OCI-LY3 (cell line): ENCODE results near the gene TSPAN9.

Experiments used
- H2AFZ ChIP-seq: fragments of 200-600, 300-600 bp; shearing (Covaris generic); 2 replicates; pipeline ENCODE4 v1.6.0; 2014; ENCODE audit warnings: antibody characterized with exemption, low read depth, low read length
- H3K27ac ChIP-seq: fragments of 200-600, 300-600 bp; sonication (generic); 2 replicates; pipeline ENCODE4 v1.5.1; 2014; ENCODE audit warnings: mild to moderate bottlenecking, low read length, moderate library complexity, mixed read lengths
- H3K27me3 ChIP-seq: fragments of 200-600, 300-600 bp; sonication (generic); 2 replicates; pipeline ENCODE4 v1.6.1; 2014; ENCODE audit warnings: low read depth, low read length, mixed read lengths
- H3K36me3 ChIP-seq: fragments of 200-600, 300-600 bp; sonication (generic); replicated peaks from 2 replicates; pipeline ENCODE3; 2014; ENCODE audit warnings: low read depth, low read length, mixed read lengths
- H3K4me1 ChIP-seq: fragments of 300-600, 200-600 bp; sonication (generic); 2 replicates; pipeline ENCODE4 v1.6.1; 2014; ENCODE audit warnings: low read length, mixed read lengths
- H3K4me2 ChIP-seq: fragments of 200-600, 300-600 bp; sonication (generic); 2 replicates; pipeline ENCODE4 v1.6.1; 2014; ENCODE audit warnings: low read length, mixed read lengths
- H3K4me3 ChIP-seq: fragments of 300-600, 200-600 bp; sonication (generic); 2 replicates; pipeline ENCODE4 v1.5.1; 2014; ENCODE audit warnings: antibody characterized with exemption, mild to moderate bottlenecking, low read length, moderate library complexity
- H3K79me2 ChIP-seq: fragments of 300-600, 200-600 bp; shearing (Covaris generic); 2 replicates; pipeline ENCODE4 v1.6.1; 2014; ENCODE audit warnings: mild to moderate bottlenecking, low read length, mixed read lengths
- H3K9ac ChIP-seq: fragments of 300-600, 200-600 bp; shearing (Covaris generic); 2 replicates; pipeline ENCODE4 v1.6.0; 2014; ENCODE audit warnings: mild to moderate bottlenecking, low read length, moderate library complexity
- H3K9me3 ChIP-seq: fragments of 200-600, 300-600 bp; shearing (Covaris generic); 2 replicates; pipeline ENCODE4 v1.6.1; 2014; ENCODE audit warnings: low read length, mixed read lengths; ENCODE audit not compliant: insufficient read depth
- H4K20me1 ChIP-seq: fragments of 200-600, 300-600 bp; sonication (generic); 2 replicates; pipeline ENCODE4 v1.6.1; 2016; ENCODE audit warnings: low read length, mixed read lengths; ENCODE audit not compliant: insufficient read depth
- CTCF ChIP-seq: fragments of 200-600, 300-600 bp; sonication (generic); IDR thresholded peaks from 2 replicates; pipeline ENCODE4 v1.5.1; 2014; ENCODE audit warnings: antibody characterized with exemption, low read length, low read depth
- EZH2phosphoT487 ChIP-seq: fragments of 200-600 bp; shearing (Covaris generic); IDR thresholded peaks from 2 replicates; pipeline ENCODE4 v1.6.1; 2018; ENCODE audit warnings: antibody characterized with exemption, mixed run types, low read depth

Gene TSPAN9

DNA sequence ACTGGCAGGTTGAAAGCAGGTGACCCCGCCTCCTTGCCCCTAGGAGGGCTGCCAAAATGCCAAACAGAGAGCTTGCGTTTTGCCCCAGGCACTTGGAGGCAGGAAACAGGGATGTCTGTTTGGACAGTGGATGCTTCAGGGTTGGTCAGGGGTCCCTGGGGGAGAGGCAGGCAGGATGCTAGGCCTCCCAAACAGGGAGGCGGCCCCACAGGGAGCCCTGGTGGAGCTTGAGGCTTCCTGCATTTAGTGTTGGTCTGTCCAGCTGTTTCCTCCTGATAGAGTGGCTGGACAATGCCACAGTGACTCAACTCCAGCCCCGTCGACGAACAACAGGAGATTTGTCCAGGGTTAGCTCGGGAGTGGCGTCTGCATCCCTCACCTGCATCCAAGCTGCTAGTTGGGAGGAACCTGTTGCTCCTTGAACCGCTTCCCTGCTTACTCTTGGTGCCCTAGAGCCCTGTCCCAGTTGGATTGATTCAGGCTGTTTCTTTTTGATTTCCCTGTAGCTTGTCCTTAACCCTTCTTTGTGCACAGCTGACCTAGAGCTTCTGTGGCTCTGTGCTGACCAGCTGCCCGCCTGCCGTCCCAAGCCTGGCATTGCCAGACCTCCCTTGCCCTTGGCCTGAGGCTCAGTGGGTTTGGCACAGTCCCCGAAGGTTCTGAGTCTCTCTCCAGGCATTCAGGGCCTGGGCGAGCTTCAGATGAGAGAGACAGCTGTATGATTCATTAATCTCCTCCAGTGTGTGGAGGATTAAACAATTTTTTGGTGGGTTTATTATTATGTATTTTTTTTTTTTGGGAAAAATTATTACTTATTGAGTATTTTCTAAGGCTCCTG, 45.9 kb downstream of the TSPAN9 start:
- TF ChIP-seq EZH2phosphoT487 (no peak), CTCF (no peak)
- Histone ChIP-seq H3K4me3 (no peak overlapping the region), H3K27me3 (peaks cover 51% of the 10 kb centered on the region), H3K36me3 (no peaks in the 10 kb centered on the region), H3K4me2 (no peak overlapping the region), H3K4me1 (no peaks in the 10 kb centered on the region), H3K79me2 (no peaks in the 10 kb centered on the region), H2AFZ (no peak overlapping the region), H4K20me1 (0 out of 2 replicates have a peak, but pooled peaks cover 5% of the 10 kb centered on the region), H3K9me3 (no peaks in the 10 kb centered on the region), H3K9ac (no peak overlapping the region), H3K27ac (no peak overlapping the region)

GRCh38 chr12:3123729-3124128, 46.5 kb downstream of the TSPAN9 start:
- H3K4me2 ChIP-seq, result no peak overlapping the region
- H3K27me3 ChIP-seq, result peaks cover 55% of the 10 kb centered on the region
- no peaks in the 10 kb centered on the region for H3K79me2 ChIP-seq
- H2AFZ ChIP-seq, result no peak overlapping the region
- no peaks in the 10 kb centered on the region for H3K36me3 ChIP-seq
- H3K27ac ChIP-seq, result no peak overlapping the region
- 0 out of 2 replicates have a peak, but pooled peaks cover under 1% of the 10 kb centered on the region for H3K9me3 ChIP-seq
- H4K20me1 ChIP-seq, result 0 out of 2 replicates have a peak, but pooled peaks cover 5% of the 10 kb centered on the region
- H3K4me1 ChIP-seq, result no peaks in the 10 kb centered on the region
- no peak overlapping the region for H3K4me3 ChIP-seq
- TF ChIP-seq CTCF (no peak), EZH2phosphoT487 (no peak)
- H3K9ac ChIP-seq, result no peak overlapping the region

- H3K4me1 ChIP-seq, result peaks cover 9% of the 10 kb centered on the region
Measured at GRCh38 chr12:3124917-3125316, 47.7 kb downstream of the TSPAN9 start.

More at GRCh38 chr12:3124917-3125316, 47.7 kb downstream of the TSPAN9 start:
- Histone ChIP-seq H3K9ac (no peak overlapping the region), H3K9me3 (0 out of 2 replicates have a peak, but pooled peaks cover 3% of the 10 kb centered on the region), H3K4me3 (no peak overlapping the region), H3K79me2 (no peaks in the 10 kb centered on the region), H3K4me2 (no peak overlapping the region), H3K36me3 (no peaks in the 10 kb centered on the region), H2AFZ (no peak overlapping the region), H4K20me1 (0 out of 2 replicates have a peak, but pooled peaks cover 5% of the 10 kb centered on the region), H3K27ac (no peak overlapping the region), H3K27me3 (peaks cover 50% of the 10 kb centered on the region)
- TF ChIP-seq EZH2phosphoT487 (no peak), CTCF (no peak)
